Measurements from ENCODE around the gene SPSB2.

DNA sequence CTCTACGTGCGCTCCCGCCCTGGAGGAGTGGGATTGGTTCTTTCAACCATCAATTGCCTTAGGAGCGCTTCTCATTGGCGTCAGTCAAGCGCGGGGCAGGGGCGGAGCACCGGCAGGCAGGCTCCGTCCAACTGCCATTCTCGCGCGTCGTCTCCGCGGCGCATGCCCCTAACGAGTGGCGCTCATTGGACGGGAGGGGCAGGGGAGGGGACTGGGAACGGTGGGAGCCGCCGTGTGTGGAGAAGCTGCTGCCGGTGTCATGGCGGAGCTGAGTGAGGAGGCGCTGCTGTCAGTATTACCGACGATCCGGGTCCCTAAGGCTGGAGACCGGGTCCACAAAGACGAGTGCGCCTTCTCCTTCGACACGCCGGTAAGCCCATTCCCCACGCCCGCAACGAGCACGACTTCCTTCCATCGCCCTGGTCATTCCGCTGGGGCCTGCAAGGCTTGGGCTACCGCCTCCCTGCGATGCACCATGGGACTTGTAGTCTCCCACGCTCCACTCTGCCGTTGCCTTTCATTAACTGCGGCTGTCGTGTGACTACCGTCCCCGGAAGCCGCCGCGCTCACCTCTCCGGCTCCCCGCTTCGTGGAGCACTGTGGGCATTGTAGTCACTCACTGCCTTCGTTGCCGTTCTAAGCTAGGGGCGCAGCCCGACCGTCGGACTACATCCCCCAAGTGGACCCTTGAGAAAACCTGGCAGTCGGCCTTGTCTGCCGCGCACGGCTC, 21.0 kb downstream of the SPSB2 start, which contains the start of gene USP5:
- TF ChIP-seq, protein P1, sequence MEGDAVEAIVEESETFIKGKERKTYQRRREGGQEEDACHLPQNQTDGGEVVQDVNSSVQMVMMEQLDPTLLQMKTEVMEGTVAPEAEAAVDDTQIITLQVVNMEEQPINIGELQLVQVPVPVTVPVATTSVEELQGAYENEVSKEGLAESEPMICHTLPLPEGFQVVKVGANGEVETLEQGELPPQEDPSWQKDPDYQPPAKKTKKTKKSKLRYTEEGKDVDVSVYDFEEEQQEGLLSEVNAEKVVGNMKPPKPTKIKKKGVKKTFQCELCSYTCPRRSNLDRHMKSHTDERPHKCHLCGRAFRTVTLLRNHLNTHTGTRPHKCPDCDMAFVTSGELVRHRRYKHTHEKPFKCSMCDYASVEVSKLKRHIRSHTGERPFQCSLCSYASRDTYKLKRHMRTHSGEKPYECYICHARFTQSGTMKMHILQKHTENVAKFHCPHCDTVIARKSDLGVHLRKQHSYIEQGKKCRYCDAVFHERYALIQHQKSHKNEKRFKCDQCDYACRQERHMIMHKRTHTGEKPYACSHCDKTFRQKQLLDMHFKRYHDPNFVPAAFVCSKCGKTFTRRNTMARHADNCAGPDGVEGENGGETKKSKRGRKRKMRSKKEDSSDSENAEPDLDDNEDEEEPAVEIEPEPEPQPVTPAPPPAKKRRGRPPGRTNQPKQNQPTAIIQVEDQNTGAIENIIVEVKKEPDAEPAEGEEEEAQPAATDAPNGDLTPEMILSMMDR (conservative IDR thresholded peaks at IDR 0.05; ENCODE audit: low read depth, low read length) = no peak
- TF ChIP-seq EZH2phosphoT487 (IDR thresholded peaks at IDR 0.05; ENCODE audit: borderline replicate concordance, low read length) (no peak), EZH2 (IDR thresholded peaks at IDR 0.05; ENCODE audit: low read length, unreplicated experiment) (no peak)

All from PC-3 (cell line).